SK-N-MC (cell line): ENCODE measurements around the gene AUTS2.

Experiments used
- DNase-seq: peaks from one replicate; pipeline ENCODE4 v3.0.0-alpha.2; 2011; ENCODE audit warnings: low read depth, low spot score
- H3K27ac ChIP-seq: fragments of 200-600 bp; sonication (generic); 2 replicates; pipeline ENCODE4 v1.5.1; 2016; ENCODE audit warnings: mixed run types
- H3K36me3 ChIP-seq: fragments of 200-600 bp; sonication (generic); 2 replicates; pipeline ENCODE4 v1.6.1; 2017; ENCODE audit warnings: antibody characterized with exemption, low read length, mixed read lengths; ENCODE audit not compliant: insufficient read depth
- H3K4me3 ChIP-seq: fragments of 200-600 bp; sonication (generic); 2 replicates; pipeline ENCODE4 v1.5.1; 2016
- H3K9ac ChIP-seq: fragments of 200-600 bp; sonication (generic); 2 replicates; pipeline ENCODE4 v1.8.0; 2017; ENCODE audit warnings: mixed run types, mixed read lengths; ENCODE audit not compliant: insufficient read length
- H3K9me3 ChIP-seq: fragments of 200-600 bp; sonication (generic); 2 replicates; pipeline ENCODE4 v1.6.1; 2017; ENCODE audit warnings: low read depth, mild to moderate bottlenecking, antibody characterized with exemption, low read length, moderate library complexity, mixed read lengths
- EZH2 ChIP-seq: fragments of 200-600 bp; sonication (generic); IDR thresholded peaks from one replicate; pipeline ENCODE4 v1.6.1; 2017; ENCODE audit warnings: antibody characterized with exemption
- FOXP2 ChIP-seq: optimal IDR thresholded peaks from 2 replicates; pipeline ENCODE3; 2011; ENCODE audit warnings: mild to moderate bottlenecking, moderate library complexity; ENCODE audit not compliant: insufficient read depth; ENCODE audit errors: extremely low read length, control extremely low read depth
- POLR2AphosphoS5 ChIP-seq: IDR thresholded peaks from 2 replicates; pipeline ENCODE4 v1.6.1; 2012; ENCODE audit warnings: mild to moderate bottlenecking, low read depth, low read length, borderline replicate concordance

AUTS2 gene

DNA sequence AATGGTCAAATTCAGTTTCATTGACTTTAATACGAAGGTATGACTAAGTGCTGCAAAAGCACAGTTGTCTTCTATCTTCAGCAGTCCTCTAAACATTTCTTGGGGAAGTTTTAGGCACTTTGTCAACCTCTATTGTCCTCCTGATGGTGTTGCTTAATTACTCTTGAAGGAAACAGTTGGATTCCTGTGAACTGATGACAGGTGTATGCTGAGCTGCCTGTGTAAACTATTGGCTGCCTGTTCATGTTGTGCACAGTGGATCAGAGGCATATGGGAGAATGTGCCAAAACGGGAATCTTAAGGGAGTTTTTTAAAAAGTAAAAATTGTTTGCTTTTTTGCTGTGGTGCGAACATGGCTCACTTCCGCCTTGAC, 221.0 kb downstream of the AUTS2 start:
- Histone ChIP-seq H3K9ac (no peak overlapping the region), H3K27ac (no peak overlapping the region), H3K4me3 (no peak overlapping the region), H3K9me3 (no peaks in the 10 kb centered on the region), H3K36me3 (no peaks in the 10 kb centered on the region)
- DNase-seq = no peak
- TF ChIP-seq FOXP2 (no peak), EZH2 (no peak), POLR2AphosphoS5 (no peak)

DNA sequence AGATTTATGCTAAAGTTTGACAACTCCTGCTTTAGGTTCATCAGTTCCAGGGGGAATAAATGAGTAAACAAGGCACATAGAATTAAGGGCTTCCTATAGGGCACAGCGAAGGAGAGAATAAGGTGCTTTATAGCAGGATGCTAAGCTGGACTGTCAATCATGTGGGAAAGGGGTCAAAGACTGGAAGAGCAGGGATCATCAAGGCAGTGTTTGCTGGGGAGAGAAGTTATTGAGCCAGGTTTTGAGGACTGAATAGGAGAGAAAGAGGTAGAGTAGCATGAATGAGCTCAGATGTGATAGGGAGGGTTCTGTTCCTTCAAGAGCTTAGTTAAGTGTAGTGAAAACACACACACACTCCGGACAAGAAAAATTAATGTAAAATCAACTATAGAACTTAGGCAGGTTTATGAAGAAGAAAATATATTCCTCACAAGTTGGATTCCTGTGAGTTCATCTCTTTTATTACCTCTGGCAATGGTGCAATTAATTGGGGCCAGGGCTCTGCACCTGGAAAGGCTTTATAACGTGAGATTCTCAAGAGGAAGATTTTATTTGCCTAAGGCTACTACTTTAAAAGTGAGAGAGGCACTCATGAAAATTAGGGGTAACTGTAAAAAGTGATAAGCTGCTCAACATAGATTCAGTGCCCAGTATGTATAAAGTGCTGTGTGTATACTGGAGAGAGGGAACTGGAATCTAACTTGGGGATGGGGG, 222.4 kb downstream of the AUTS2 start:
- DNase-seq = no peak

DNA sequence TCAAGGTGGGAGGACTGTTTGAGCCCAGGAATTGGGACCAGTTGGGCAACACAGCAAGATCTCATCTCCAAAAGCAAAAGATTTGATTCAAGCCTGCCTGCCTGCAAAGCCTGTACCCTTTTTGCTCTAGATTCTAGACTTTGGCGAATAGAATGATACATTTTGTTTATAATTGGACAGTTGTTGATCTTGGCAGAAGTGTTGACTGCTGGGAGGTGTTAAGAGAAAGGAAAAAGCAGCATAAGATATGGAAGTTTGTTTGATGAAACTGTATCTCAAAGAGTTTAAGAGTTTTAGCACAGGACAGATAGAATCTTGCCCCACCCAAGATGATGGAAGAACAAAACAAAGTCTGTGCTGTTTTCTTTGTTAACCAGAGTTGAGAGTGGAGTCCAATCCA, 224.1 kb downstream of the AUTS2 start:
- Histone ChIP-seq H3K9me3 (no peaks in the 10 kb centered on the region), H3K9ac (no peak overlapping the region), H3K27ac (no peak overlapping the region), H3K4me3 (no peak overlapping the region), H3K36me3 (no peaks in the 10 kb centered on the region)
- no peak for DNase-seq
- no peak for TF ChIP-seq EZH2
- TF ChIP-seq POLR2AphosphoS5 = no peak
- no peak for TF ChIP-seq FOXP2

More for the DNA sequence above, 222.4 kb downstream of the AUTS2 start:
- Histone ChIP-seq H3K9me3 (no peaks in the 10 kb centered on the region), H3K36me3 (no peaks in the 10 kb centered on the region), H3K27ac (no peak overlapping the region), H3K9ac (no peak overlapping the region), H3K4me3 (no peak overlapping the region)
- TF ChIP-seq POLR2AphosphoS5 (no peak), EZH2 (no peak), FOXP2 (no peak)

DNA sequence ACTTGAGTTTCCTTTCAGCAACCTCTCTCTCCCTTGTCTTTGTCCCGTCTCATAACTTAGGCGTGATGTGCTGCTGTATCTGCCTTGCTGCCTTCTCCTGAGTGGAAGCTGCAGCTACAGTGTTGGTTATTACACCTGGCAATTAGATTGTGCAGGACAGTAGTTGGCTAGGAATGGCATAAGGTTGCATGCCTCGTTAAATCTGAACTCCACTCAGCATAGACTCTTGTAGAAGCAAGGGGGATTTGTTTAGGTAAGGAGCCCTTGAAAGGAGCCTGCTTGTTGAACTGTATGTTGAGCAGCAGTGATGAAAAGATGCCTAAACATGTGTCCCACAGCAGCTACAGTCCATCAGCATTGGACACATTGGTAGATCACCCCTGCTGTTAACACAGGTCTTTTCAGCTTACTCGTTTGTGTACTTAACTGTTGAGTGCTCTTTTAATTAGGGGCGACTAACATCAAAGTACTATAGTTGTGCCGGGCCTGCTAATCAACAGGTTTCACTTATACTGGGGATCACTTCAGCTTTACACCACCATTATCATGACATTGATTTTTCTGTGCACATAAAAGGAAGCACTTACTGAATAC, 225.0 kb downstream of the AUTS2 start:
- H3K4me3 ChIP-seq = no peak overlapping the region
- TF ChIP-seq FOXP2 (no peak), EZH2 (no peak), POLR2AphosphoS5 (no peak)
- no peaks in the 10 kb centered on the region for H3K9me3 ChIP-seq
- no peaks in the 10 kb centered on the region for H3K36me3 ChIP-seq
- H3K9ac ChIP-seq = no peak overlapping the region
- H3K27ac ChIP-seq = no peak overlapping the region
- no peak for DNase-seq

DNA sequence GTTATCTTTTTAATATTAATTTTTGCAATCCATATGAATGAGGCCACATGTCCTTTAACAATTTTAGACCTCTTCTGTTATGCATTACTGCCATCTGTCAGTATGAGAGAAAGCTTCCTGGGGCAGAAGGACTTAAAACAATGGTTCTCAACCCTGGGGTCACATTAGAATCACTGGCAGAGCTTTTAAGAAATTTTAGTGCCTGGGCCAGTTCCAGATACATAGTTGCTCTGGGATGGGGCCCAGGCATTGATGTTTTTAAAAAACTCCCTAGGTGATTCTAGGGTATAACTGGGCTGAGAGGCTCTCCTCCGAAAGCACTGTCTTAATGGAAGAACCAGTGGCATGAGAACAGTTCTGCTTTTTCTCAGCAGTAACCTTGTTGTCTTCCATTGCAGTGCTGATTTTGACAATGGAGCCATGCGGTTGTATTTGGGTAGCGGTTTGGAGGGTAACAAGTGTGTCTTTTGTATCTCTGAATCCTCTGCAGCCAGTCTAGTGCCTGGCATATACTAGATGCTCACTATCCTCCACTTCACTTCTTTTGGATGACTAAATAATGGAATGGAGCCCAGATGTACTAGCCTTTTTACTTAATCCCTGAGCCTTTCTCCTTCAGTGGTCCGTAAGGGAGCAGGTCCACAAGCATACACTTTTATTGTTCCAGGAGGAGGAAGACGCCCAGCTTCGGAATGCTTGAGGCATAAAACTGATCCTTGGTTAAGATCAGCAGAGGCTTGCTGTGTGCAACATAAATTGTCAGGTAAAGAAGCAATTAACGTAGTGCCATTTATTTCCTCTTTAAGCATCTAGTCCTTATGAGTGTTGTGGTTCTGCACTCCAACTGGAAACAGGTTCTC, 227.1 kb downstream of the AUTS2 start:
- H3K4me3 ChIP-seq = no peak overlapping the region

DNA sequence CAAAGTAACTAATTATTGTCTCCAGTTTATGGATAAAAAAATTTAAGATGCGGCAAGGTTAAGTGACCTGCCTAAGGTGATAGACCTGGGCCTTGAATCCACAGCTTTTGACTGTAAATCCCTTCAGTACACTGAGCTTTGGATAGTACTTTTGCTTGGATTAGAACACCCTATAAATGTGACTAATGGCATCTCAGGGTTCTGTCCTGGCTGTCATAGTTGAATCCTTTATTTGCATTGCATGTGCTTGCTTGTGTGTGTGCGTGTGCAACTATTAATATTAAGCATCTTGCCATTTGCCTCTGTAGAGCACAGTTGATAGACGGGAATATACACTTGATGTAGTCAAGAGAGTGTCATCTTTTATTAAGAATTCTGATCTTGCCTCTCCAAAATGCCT, 228.0 kb downstream of the AUTS2 start:
- TF ChIP-seq FOXP2 (no peak), POLR2AphosphoS5 (no peak), EZH2 (no peak)
- Histone ChIP-seq H3K9ac (no peak overlapping the region), H3K36me3 (no peaks in the 10 kb centered on the region), H3K27ac (no peak overlapping the region), H3K4me3 (no peak overlapping the region), H3K9me3 (no peaks in the 10 kb centered on the region)
- DNase-seq = no peak

More for the DNA sequence above, 227.1 kb downstream of the AUTS2 start:
- no peak overlapping the region for H3K9ac ChIP-seq
- H3K36me3 ChIP-seq = no peaks in the 10 kb centered on the region
- H3K27ac ChIP-seq = peak overlapping the region; percentile 3; the same call in 1 of the 2 replicates
- no peak for TF ChIP-seq EZH2
- TF ChIP-seq FOXP2 = no peak
- TF ChIP-seq POLR2AphosphoS5 = no peak
- no peaks in the 10 kb centered on the region for H3K9me3 ChIP-seq
- DNase-seq = no peak

DNA sequence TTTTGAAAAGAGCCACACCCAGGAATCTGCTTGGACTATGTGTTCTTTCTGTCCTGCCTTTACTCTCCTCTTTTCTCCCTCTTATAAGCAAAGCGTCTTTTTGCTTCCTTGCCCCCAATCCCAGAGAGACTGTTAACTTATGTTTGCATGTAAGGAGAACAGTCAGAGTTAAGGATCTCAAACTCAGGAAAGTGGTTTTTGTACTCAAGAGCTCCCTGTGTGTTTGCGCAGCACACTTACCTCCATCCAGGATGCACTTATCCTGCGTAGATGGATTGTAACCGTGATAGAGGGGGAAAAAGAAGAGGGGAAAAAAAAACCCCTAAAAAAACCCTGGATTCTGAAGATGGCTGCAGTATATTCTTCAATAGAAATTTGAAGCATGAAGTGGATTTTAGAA, 228.9 kb downstream of the AUTS2 start:
- TF ChIP-seq POLR2AphosphoS5 (no peak), FOXP2 (no peak), EZH2 (no peak)
- no peaks in the 10 kb centered on the region for H3K36me3 ChIP-seq

DNA sequence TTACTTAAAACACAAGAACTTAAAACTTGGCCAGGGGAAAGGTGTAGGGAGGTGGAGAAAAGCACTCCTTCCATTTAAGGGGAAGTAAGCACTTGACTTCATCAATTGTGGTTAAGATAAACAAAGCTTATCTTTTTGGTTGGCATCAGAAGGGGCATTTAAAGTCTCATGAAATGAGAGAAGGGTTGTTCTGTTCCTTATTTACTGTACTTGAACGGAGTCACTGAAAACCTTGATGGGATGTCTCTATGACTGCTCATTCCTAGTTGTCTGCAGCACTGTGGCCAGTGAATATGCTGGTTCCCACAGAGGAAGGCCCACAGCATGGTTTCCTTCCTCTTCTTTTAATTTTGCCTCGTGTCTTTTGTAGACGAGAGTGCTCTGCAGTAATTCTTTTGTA, 229.3 kb downstream of the AUTS2 start:
- Histone ChIP-seq H3K9ac (no peak overlapping the region), H3K27ac (no peak overlapping the region)
- DNase-seq = no peak

More for the DNA sequence above, 228.9 kb downstream of the AUTS2 start:
- Histone ChIP-seq H3K27ac (no peak overlapping the region), H3K4me3 (no peak overlapping the region), H3K9me3 (no peaks in the 10 kb centered on the region), H3K9ac (no peak overlapping the region)
- no peak for DNase-seq

More for the DNA sequence above, 229.3 kb downstream of the AUTS2 start:
- H3K9me3 ChIP-seq = no peaks in the 10 kb centered on the region
- no peaks in the 10 kb centered on the region for H3K36me3 ChIP-seq
- H3K4me3 ChIP-seq = no peak overlapping the region
- TF ChIP-seq EZH2 (no peak), FOXP2 (no peak), POLR2AphosphoS5 (no peak)
